EL (cell line): ENCODE measurements around the gene CCDC12.
"Not testable (repeated sequence)": the region's sequence is repeated elsewhere in the genome, so short reads cannot be mapped to it uniquely, and the experiment has no call there.

Experiments used
- DNase-seq: peaks from one replicate; pipeline ENCODE4 v3.0.0-alpha.2; 2016

The CCDC12 gene

GRCh38 chr3:46921041-46921440, 55.5 kb downstream of the CCDC12 start:
- no peak for DNase-seq

DNA sequence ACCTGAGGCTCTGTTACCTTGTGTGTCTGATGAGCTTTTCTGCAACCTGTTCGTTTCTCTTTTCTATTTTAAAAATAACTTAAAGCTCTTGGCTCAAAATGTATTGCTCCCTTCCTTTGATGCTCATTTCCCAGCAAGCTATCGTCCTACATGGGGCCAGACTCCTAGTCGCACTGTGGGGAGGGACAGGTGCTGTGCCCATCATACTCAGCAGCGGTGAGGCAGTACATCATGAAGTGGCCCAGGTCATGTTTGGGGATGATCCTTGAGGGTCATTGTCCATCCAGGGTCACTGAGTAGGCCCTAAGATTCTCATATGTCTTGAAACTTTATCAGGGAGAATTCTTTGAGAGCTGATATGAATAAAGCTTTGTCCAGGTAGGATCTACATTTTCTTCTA, 57.9 kb downstream of the CCDC12 start:
- DNase-seq = no peak

DNA sequence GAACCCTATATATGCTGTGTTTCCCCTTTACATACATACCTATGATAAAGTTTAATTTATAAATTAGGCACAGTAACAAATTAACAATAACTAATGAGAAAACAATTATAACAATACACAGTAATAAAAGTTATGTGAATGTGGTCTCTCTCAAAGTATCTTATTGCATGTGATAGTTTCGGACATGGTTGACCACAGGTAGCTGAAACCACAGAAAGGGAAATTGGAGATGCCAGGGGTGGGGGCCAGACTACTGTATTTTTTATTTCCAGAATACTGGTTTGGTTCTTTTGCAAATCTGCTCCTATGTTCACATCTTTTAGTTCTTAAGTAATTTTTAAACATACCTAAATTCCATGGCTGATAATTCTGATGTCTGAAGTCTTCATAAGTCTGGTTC, 58.3 kb downstream of the CCDC12 start:
- DNase-seq = no peak

DNA sequence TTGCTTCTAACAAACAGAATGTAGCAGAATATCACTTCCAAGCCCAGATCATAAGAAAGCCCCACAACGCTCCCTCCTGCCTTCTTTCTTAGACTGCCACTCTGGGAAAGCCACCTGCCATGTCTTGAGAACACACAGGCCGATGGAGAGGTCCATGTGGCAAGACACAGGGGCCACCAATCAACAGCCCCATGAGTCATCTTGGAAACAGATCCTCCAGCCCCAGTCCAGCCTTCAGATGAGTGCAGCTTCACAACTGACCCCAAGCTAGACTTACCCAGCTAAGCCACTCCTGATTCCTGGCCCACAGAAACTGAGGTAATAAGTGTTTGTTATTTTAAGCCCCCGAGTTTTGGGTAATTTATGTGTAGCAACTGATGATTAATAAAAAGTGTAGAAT, 59.3 kb downstream of the CCDC12 start:
- DNase-seq = no peak

GRCh38 chr3:46916799-46917198, 59.7 kb downstream of the CCDC12 start:
- DNase-seq = no peak

- no peak for DNase-seq
Observed at GRCh38 chr3:46916278-46916677, 60.3 kb downstream of the CCDC12 start.

DNA sequence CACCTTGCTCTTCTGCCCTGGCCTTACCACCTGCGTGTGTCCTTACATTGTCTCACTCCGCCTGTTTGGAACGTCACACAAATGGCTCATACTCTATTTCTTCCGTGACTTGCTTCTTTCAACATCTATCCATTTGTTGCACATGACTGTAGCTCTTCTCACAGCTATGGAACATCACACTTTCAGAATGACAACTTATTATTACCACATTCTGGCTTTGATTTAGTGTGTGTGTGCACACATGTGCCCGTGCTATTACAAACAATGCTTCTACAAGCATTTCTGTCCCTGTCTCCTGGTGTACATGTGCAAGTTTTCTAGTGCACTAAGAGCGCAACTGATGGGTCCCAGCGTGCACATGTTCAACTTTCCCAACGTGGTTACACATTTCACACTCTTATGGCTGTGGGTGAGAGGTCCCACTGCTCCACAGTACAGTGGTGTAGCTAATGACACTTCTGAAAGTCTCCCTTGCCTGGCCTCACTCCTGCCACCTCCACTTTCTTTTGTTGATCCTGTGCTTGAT, 61.2 kb downstream of the CCDC12 start:
- DNase-seq = no peak

- DNase-seq = no peak
Observed at GRCh38 chr3:46914849-46915248, 61.7 kb downstream of the CCDC12 start.

- DNase-seq = peak; percentile 69
Observed at GRCh38 chr3:46913644-46914043, 62.9 kb downstream of the CCDC12 start.

DNA sequence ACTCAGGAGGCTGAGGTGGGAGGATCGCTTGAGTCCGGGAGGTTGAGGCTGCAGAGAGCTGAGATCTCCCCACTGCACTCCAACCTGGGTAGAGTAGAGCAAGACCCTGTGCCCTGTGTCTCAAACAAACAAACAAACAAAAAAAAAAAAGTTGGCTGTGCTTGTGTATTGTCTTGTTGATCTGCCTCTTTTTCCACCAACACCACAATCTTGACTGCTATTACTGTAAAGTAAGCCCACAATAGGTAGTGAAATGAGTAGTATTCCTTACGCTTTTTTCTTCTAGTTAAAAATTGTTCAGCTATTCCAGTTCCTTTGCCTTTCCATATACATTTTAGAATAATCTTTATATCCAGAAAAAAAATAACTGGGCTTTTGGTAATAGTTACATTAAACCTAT, 63.6 kb downstream of the CCDC12 start:
- DNase-seq = no peak

DNA sequence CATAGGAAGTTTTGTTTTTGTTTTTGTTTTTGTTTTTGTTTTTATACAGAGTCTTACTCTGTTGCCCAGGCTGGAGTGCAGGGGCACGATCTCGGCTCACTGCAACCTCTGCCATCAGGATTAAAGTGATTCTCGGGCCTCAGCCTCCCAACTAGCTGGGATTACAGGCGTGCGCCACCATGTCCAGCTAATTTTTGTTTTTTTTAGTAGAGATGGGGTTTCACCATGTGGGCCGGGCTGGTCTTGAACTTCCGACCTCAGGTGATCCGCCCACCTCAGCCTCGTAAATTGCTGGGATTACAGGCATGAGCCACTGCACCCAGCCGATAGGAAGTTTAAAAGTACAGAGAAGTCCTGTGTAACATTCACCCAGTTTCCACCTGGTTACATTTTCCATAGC, 65.6 kb downstream of the CCDC12 start:
- DNase-seq = not testable (repeated sequence)

- DNase-seq = no peak
Observed at GRCh38 chr3:46910166-46910760, 66.3 kb downstream of the CCDC12 start.

DNA sequence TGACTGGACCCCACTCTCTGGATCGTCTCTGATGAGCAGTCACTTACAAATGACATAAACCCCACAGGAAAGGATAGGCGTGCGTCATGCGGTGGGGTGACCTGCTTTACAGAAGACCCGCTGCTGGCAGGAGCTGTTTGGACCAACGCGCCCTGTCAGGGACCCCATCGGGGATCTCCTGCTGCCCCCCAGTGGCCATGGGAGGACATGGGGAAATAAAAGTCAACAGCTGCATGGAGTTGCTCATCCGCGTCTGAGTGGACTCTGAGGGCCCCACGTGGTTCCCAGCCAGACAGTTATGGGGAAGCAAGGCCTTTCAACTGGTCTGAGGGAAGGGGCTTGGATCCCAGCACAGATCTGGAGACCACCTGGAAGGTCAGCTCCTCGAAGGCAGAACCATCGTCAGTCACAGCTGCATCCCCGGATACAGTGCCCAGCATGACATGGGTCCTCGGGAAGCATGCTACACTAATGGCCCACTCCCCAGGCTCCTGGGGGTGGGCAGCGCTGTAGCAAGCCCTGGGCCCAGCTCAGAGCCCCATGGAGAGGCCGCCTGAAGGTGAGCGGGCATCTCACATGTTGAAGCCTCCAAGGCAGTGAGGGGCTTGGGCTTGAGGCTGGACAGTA, 66.9 kb downstream of the CCDC12 start:
- DNase-seq = peak; percentile 89

GRCh38 chr3:46908986-46909534, 67.5 kb downstream of the CCDC12 start:
- DNase-seq = no peak

GRCh38 chr3:46908294-46908985, 68.1 kb downstream of the CCDC12 start:
- DNase-seq = peak; percentile 35

- DNase-seq = no peak
Observed at GRCh38 chr3:46907960-46908293, 68.6 kb downstream of the CCDC12 start.

DNA sequence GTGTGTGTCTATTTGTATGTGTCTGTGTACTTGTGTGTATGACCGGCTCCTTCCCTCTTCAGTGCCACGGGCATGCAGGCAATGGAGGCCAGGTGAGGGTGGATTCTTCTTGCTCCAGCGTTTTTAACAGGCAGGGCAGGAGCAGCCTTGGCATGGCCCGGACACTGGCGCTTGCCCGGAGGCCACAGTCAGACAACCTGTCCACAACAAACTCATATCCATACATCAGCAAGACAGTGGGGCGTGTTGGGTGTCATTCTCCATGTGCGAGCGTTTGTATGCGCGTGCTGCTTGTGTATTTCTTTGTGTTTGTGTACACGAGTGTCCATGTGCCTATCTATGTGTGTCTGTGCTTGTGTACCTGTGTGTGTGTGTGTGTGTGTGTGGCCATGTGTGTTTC, 69.3 kb downstream of the CCDC12 start:
- no peak for DNase-seq

DNA sequence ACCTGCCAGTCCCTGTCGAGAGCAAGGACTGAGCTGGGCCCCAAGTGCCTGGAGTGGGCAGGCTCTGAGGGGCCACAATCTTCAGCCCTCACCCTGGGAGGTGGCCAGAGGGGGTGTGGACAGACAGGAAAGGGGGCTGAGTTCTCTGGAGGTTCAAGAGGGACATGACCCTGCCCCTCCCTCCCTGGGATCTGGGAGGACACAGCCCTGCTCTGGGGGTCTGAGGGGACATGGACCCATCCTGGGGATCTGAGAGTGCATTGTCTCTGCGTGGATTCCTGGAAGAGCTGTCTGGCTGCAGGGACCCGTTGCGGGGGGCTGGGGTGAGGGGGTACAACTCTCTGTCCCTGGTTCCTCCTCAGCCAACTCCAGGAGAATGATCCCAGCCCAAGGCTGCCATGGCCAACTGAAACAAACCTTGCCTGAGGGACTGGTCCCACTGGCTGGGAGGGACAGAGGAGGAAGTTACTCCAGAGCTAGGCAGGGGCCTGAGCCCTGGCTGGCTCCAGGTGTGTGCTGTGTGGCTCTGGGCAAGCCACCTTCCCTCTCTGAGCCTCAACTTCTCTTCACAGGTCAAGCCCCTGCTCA, 70.0 kb downstream of the CCDC12 start:
- no peak for DNase-seq

DNA sequence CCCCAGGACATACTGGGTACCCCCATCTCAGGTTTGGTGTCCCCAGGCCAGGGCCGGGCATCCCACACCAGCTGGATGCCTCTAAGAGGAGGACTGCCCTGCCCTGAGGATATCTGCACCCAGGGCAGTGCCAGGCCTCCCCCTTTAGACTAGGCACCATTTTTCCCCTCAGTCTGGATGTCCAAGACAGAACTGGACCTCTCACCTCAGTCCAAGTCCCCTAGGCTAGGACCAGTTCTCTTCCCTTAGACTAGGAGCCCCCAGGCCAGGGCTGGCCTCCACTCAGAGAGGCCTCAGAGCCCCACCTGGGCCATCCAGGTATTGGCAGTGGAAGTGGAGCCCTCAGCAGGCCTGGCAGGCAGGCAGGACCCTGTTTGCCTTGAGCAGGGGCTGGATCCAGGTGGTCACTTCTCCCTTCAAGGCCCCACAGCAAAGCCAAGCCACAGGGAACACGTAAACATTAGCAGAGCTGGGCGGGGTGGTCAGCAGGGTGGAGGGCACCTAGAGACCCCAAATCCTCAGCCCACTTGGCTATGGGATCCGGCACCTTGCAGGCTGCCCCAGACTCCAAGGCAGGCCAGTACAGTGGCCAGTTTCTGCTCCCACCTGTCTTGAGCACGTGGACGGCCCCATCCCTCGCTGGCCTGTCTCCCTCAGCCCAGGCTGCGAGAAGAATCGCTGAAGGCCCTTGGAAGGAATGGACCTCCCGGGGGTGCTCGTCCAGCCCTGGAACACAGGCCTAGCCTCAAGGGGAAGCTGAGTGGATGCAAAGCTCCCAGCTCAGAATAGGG, 70.7 kb downstream of the CCDC12 start:
- no peak for DNase-seq

- DNase-seq = no peak
Observed at GRCh38 chr3:46905213-46905560, 71.4 kb downstream of the CCDC12 start.

GRCh38 chr3:46904303-46905212, 72.0 kb downstream of the CCDC12 start:
- DNase-seq = no peak
